Measurements from ENCODE around the gene RPP40.

RPP40 gene

GRCh38 chr6:4970739-4971395, 33.0 kb downstream of the RPP40 start:
- DNase-seq, result no peak

GRCh38 chr6:4969609-4970285, 34.1 kb downstream of the RPP40 start:
- DNase-seq, result no peak

GRCh38 chr6:4967301-4968030, 36.4 kb downstream of the RPP40 start:
- no peak for DNase-seq

- no peak for DNase-seq
These were observed 38.1 kb downstream of the RPP40 start for GRCh38 chr6:4965562-4966389.

GRCh38 chr6:4964675-4965561, 38.9 kb downstream of the RPP40 start:
- DNase-seq, result peak in 4 of 56 donors; percentile 10 to 20 (median 18)

- DNase-seq, result no peak
These were observed 40.9 kb downstream of the RPP40 start for GRCh38 chr6:4962905-4963304.

GRCh38 chr6:4961322-4962168, 42.3 kb downstream of the RPP40 start:
- DNase-seq, result no peak

GRCh38 chr6:4958624-4959023, 45.2 kb downstream of the RPP40 start:
- no peak for DNase-seq

- no peak for DNase-seq
These were observed 46.2 kb downstream of the RPP40 start for GRCh38 chr6:4957521-4958231.

- DNase-seq, result no peak
These were observed 47.2 kb downstream of the RPP40 start for GRCh38 chr6:4956625-4957024.

- no peak for DNase-seq
These were observed 50.4 kb downstream of the RPP40 start for GRCh38 chr6:4953440-4953839.

- no peak for DNase-seq
These were observed 52.9 kb downstream of the RPP40 start for GRCh38 chr6:4950836-4951533.

- DNase-seq, result no peak
These were observed 53.8 kb downstream of the RPP40 start for GRCh38 chr6:4950076-4950475.

- no peak for DNase-seq
These were observed 54.9 kb downstream of the RPP40 start for GRCh38 chr6:4948781-4949450.

GRCh38 chr6:4947716-4948115, 56.1 kb downstream of the RPP40 start:
- DNase-seq, result peak in 3 of 56 donors; percentile 8 to 15 (median 14)

- no peak for DNase-seq
These were observed 57.3 kb downstream of the RPP40 start for GRCh38 chr6:4946521-4946920.

All from nucleus accumbens (tissue), 56 donors.